ENCODE measurements around the gene ZNF428. TPM values are rescaled to one million over a fixed set of nuclear protein-coding genes. Genes with fewer than 3 reads are reported as not detected.

Gene ZNF428
- polyA plus RNA-seq, 3 donors, result 107 to 138 (median 127) TPM

DNA sequence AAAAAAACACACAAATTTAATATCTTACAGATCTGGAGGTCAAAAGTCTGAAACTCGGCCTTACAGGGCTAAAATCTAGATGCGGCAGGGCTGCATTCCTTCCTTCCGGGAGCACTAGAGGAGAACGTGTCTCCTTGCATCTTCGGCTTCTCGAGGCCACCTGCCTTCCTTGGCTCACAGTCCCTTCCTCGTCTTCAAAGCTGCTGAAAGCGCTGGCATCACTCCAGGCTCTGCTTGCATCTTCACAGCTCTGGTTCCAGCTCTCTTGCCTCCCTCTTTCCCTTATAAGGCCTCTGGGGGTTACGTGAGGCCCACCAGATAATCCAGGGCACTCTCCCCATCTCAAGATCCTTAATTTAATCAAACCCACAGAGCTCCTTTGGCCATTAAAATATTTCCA lies 54.6 kb downstream of the ZNF428 start:
- DNase-seq, result no peak

DNA sequence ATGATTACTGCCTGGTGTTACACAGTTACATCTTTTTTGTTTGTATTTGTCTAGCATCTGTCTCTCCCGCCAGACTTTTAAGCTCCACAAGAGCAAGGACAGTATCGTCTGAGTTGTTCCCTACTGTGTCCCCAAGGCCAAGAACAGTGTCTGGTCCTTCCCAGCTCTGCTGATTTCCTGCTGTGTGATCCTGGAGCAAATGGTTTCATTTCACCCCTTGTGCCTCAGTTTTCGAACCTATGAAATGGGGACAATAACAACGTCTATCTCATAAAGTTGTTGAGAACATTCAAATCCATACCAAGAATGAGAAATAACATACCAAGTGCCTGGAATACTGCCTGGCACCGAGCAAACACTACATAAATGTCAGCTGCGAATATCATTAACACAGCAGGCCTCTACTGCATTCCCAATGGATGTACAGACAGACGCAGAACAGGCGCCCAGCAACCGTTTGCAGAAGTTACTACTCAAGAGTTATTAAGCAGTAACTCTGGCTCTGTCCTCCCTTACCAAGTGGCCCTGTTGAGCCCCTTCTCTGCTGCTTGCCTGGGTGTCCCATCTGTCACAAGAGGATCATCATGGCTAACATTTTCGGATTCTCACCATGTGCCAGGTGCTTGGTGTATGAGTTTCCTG lies 55.5 kb downstream of the ZNF428 start:
- no peak for DNase-seq

DNA sequence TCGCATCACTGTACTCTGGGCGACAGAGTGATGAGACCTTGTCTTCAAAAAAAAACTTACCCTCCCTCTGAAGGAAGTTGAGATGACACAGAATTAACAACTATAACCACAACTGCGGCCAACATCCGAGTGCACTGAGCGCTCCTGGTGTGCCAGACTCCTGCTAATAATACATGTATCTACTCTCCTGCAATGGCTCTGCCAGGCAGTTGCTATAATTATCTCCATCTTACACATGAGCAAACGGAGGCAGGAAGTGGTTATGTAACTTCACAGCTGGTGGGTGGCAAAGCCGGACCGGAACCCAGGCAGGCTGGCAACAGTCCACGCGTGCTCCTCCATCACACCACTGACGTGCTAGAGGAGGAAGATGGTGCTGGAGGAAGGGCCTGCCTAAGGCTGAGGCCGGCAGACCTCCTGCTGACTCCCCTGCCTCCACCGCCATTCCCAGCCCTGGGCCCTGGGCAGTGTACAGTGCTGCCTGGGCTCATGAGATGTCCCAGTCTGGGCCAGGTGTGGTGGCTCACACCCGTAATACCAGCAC lies 56.7 kb downstream of the ZNF428 start:
- no peak for DNase-seq

DNA sequence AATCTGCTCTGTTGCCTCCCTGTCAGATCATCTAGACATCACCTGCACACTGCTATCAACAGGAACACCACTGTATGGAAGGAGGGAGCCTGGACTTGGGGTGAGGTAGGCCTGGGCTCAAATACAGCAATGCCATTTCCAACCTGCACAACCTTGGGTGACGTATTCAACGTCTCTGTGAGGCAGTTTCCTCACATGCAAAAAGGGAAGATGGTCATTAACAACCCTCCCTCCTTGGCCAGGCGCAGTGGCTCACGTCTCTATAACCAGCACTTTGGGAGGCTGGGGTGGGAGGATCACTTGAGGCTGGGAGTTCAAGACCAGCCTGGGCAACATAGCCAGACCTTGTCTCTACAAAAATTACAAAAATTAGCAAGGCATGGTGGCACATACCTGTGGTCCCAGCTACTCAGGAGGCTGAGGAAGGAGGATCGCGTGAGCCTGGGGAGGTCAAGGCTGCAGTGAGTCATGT lies 57.2 kb downstream of the ZNF428 start:
- DNase-seq, result no peak

DNA sequence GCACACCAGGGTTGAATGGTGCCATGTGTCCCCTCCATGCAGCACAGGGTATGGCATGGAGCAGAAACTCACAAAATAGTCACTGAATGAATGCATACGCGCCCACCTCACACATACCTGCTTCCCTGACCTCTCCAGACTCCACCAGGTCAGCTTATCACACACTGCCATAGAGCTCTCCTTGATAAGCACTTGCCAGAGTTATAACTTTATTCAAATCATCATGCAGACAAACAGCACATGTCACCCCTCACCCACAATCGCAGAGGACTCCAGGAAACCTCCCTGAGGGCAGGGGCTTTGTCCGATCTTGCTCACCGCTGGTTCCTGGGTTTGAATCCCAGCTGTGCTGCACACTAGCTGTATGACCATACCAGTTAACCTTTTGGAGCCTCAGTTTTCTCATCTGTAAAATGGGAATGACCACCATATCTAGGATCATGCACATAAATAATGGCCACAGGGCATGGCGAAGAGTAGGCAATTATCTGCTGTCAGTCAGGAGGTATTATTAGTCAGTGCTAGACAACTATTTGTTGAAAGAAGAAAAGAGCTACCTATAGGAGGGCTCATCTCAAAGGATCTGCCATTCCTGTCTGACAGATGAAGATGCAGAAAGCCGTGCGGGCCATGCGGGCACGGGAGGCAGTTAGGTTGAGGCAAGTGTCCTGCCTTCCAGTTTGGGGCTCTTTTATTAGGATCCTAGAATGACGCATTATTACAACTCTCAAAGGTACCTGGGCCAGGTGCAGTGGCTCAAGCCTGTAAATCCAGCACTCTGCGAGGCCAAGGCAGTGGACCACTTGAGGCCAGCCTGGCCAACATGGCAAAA lies 58.1 kb downstream of the ZNF428 start:
- DNase-seq, result no peak

DNA sequence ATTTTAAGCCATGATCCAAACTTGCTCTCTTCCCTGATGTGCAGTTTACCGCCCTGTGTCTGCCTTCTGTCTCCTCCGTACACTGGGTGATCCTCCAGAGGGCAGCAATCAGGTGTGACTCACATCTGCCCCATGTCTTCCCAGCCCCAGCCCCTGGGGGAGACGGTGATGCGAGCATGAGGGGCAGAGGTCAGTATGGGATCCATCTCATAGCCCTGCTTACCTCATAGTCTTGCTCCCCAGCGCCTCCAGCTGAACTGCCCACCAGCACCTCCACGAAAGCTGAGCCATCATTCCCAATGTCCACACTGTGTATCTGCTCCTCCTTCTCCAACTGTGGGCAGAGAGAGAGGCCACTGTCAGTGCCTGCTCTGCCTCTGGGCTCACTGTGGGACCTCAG lies 58.7 kb downstream of the ZNF428 start:
- no peak for DNase-seq

Other genes starting within 250 kb of the ZNF428 start
- gene TEX101, start 204.7 kb downstream of the ZNF428 start, polyA plus RNA-seq (ENCODE audit: insufficient read length in 3 of 3), result not detected
- 1 to 10 TPM; 1.4 to 4.1 (median 2.2) TPM for gene LYPD3, start 154.0 kb downstream of the ZNF428 start, polyA plus RNA-seq (ENCODE audit: insufficient read length in 3 of 3)
- gene PHLDB3, start 114.9 kb downstream of the ZNF428 start, polyA plus RNA-seq (ENCODE audit: insufficient read length in 3 of 3), result 10 to 100 TPM; 10.5 to 10.9 (median 10.7) TPM
- 10 to 100 TPM; 25.5 to 30.8 (median 28.3) TPM for gene ETHE1, start 92.4 kb downstream of the ZNF428 start, polyA plus RNA-seq (ENCODE audit: insufficient read length in 3 of 3)
- 1 to 10 TPM; 2.7 to 3.0 (median 2.9) TPM for gene ZNF575, start 86.4 kb downstream of the ZNF428 start, polyA plus RNA-seq (ENCODE audit: insufficient read length in 3 of 3)
- 10 to 100 TPM; 59.8 to 78.8 (median 71.2) TPM for gene XRCC1, start 44.1 kb downstream of the ZNF428 start, polyA plus RNA-seq (ENCODE audit: insufficient read length in 3 of 3)
- 10 to 100 TPM; 16.1 to 24.2 (median 20.2) TPM for gene PINLYP, start 43.8 kb downstream of the ZNF428 start, polyA plus RNA-seq (ENCODE audit: insufficient read length in 3 of 3)
- gene IRGQ, start 23.5 kb downstream of the ZNF428 start, polyA plus RNA-seq (ENCODE audit: insufficient read length in 3 of 3), result 10 to 100 TPM; 12.1 to 21.0 (median 18.3) TPM
- gene ZNF576, start 23.0 kb downstream of the ZNF428 start, polyA plus RNA-seq (ENCODE audit: insufficient read length in 3 of 3), result 10 to 100 TPM; 11.1 to 13.8 (median 12.7) TPM
- 1 to 10 TPM in 2 of 3 donors, under 1 TPM in 1; 0.48 to 2.5 (median 1.8) TPM for gene SRRM5, start 7.5 kb downstream of the ZNF428 start, polyA plus RNA-seq (ENCODE audit: insufficient read length in 3 of 3)
- gene CADM4, start 20.2 kb upstream of the ZNF428 start, polyA plus RNA-seq (ENCODE audit: insufficient read length in 3 of 3), result 10 to 100 TPM; 55.2 to 64.2 (median 61.2) TPM
- 10 to 100 TPM in 1 of 3 donors, 1 to 10 TPM in 2; 8.5 to 10.1 (median 9.8) TPM for gene PLAUR, start 50.5 kb upstream of the ZNF428 start, polyA plus RNA-seq (ENCODE audit: insufficient read length in 3 of 3)
- gene IRGC, start 96.4 kb upstream of the ZNF428 start, polyA plus RNA-seq (ENCODE audit: insufficient read length in 3 of 3), result not detected
- 10 to 100 TPM; 53.0 to 62.8 (median 57.0) TPM for gene SMG9, start 135.3 kb upstream of the ZNF428 start, polyA plus RNA-seq (ENCODE audit: insufficient read length in 3 of 3)
- gene KCNN4, start 161.3 kb upstream of the ZNF428 start, polyA plus RNA-seq (ENCODE audit: insufficient read length in 3 of 3), result 1 to 10 TPM; 1.7 to 2.3 (median 1.7) TPM
- gene LYPD5, start 182.8 kb upstream of the ZNF428 start, polyA plus RNA-seq (ENCODE audit: insufficient read length in 3 of 3), result under 1 TPM; 0.53 to 0.56 (median 0.55) TPM
- gene ZNF283, start 207.7 kb upstream of the ZNF428 start, polyA plus RNA-seq (ENCODE audit: insufficient read length in 3 of 3), result 10 to 100 TPM; 11.3 to 27.7 (median 22.3) TPM

All from renal pelvis (tissue), 4 donors.